Measurements from ENCODE around the gene TTN.
"Not testable (repeated sequence)": the region's sequence is repeated elsewhere in the genome, so short reads cannot be mapped to it uniquely, and the experiment has no call there.

Gene TTN

DNA sequence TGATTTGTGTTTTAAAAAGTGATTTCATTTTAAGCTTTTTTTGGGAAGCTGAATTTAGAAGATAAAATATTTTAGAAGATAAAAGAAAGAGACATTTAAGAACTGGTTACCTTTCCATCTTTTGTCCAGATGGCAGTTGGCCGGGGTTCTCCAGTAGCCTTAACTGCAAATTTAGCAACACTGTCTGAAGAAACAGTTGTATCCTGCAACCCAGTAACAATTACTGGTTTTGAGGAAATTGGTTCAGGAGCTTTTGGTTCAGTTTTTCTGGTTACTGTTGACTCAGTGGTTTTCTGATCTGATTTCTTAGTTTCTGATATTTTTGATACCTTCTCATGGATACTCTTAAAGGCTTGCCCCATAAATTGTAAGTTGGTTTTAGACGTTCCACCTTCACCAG lies 277.1 kb downstream of the TTN start:
- DNase-seq (ENCODE audit: low read depth, low spot score) = no peak

DNA sequence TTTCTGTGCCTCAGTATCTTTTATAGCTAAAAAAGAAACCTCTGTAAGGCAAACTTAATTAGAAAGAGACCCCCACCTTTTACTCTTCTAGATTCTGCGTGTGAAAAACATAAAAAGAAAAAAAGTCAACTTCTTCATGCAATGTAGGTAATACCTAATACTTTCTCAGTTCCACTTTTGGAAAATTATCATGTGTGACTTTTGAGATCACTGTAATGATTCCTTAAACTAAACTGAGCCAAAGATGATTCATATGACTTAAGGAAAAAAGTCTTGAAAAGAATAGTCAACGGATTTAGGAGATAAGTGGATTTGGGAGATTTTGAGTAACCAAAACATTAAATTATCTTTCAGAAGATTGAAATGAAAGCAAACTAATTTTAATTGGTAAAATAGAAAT lies 278.0 kb downstream of the TTN start:
- no peak for DNase-seq (ENCODE audit: low read depth, low spot score)

DNA sequence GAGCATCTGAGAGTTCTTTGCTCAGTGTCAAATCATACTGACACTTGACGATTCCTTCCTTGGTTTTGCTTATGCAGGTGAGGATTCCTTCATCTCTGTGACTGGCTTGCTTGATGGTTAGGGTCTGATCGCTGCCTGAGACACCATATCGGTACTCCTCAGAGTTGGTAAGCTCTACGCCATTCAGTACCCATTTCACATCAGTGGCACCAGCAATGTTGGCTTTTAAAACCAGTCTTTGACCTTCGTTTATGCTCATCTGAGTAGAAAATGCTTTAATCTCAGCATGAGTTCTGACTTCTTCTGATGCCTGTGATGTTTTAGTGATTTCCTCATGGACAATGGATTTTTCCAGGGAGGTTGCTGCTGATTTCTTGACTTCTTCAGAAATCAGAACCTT lies 278.6 kb downstream of the TTN start:
- DNase-seq (ENCODE audit: low read depth, low spot score) = no peak

DNA sequence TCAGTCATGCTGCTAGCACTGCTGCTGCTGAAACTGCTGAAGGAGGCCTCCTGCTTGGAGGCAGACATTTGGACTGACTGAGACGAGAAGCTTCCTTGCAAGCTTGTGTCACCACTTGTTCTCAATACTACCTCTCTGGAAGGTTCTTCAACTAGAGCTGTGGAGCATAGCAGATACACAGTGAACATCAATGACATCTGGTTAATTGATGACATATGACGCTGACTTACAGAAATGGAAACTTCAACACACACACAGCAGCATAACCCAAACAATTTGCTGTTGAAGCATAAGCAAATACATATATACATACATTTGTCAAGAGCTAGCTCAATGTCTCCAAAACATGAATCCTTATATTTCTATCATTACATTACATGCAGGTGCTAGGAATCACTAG lies 279.6 kb downstream of the TTN start:
- DNase-seq (ENCODE audit: low read depth, low spot score) = no peak

DNA sequence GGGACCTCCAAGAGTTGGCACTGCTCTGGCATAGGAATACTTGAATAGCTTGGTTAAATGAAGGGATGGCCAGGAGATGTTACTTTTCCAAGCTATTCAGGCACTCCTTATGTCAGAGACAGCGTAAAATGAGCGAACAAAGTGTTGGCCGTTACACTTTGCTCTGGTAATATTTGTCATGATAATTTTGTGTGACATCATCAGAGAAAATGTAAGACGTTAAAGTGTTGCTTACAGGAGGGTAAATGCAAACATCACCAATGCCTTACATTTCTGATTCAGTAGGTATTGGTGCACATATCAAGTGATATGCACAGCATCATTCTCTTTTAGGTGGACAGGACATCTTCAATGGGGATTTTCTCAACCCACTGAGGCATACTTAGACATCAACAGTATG lies 281.0 kb downstream of the TTN start:
- no peak for DNase-seq (ENCODE audit: low read depth, low spot score)

DNA sequence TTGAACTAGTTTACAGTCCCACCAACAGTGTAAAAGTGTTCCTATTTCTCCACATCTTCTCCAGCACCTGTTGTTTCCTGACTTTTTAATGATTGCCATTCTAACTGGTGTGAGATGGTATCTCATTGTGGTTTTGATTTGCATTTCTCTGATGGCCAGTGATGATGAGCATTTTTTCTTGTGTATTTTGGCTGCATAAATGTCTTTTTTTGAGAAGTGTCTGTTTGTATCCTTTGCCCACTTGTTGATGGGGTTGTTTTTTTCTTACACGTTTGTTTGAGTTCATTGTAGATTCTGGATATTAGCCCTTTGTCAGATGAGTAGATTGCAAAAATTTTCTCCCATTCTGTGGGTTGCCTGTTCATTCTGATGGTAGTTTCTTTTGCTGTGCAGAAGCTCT lies 281.8 kb downstream of the TTN start:
- DNase-seq (ENCODE audit: low read depth, low spot score) = not testable (repeated sequence)

DNA sequence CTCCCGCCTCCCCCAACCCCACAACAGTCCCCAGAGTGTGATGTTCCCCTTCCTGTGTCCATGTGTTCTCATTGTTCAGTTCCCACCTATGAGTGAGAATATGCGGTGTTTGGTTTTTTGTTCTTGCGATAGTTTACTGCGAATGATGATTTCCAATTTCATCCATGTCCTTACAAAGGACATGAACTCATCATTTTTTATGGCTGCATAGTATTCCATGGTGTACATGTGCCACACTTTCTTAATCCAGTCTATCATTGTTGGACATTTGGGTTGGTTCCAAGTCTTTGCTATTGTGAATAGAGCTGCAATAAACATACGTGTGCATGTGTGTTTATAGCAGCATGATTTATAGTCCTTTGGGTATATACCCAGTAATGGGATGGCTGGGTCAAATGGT lies 282.2 kb downstream of the TTN start:
- not testable (repeated sequence) for DNase-seq (ENCODE audit: low read depth, low spot score)

DNA sequence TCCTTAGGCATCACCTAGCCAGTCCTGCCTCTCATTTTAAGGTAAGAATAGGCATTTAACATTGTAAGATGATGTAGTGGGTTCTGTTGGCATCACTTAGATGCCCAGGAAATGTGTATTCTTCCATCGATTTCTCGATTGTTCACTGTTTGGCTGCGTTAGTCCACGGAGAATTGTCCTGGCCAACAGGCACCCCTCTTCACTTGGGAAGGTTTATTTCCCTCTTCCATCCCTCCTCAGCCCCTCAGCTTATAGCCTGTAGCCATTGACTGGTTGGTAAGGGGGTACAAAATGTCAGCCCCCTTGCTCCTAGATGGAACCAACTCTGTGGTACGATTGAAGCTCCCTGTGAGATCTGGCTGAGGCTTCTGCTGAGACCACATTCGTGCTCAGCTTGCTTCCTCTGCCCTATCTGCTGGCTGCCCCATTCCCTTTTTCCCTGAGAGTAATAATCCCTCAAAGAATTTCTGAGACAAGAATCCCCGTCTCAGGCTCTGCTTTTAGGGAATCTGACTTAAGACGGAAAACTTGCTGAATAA lies 283.6 kb downstream of the TTN start:
- DNase-seq (ENCODE audit: low read depth, low spot score) = no peak

DNA sequence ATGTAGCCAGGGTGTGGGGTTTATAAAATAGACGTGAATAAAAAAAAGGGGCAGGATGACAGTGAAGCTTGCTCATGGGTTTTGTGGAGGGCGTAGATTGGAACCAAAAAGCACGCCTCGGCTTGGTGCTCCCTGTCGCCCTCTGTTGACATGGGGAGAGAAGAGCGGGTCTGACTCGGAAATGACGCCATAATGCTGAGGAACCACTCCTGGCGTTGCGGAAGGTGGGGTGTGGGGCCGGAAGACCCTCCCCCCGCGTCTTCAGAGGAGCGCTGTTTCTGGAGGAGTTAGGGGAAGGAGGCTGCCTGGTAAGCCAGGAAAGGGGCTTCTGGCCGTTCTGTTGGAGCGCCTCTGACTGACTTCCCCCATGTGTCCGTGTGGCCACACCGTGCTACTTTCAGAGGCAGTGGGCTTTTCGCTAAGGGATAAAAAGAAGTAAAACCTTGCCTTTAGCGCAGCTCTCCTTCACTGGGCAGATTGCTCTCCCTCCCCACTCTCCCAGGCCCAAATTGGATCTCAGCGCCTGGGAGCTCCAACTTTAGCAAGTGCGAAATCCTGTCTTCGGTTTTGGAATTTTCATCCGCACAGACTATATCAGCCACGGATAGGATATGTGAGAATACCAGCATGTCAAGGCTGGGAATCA lies 284.1 kb downstream of the TTN start:
- peak; percentile 54 for DNase-seq (ENCODE audit: low read depth, low spot score)

DNA sequence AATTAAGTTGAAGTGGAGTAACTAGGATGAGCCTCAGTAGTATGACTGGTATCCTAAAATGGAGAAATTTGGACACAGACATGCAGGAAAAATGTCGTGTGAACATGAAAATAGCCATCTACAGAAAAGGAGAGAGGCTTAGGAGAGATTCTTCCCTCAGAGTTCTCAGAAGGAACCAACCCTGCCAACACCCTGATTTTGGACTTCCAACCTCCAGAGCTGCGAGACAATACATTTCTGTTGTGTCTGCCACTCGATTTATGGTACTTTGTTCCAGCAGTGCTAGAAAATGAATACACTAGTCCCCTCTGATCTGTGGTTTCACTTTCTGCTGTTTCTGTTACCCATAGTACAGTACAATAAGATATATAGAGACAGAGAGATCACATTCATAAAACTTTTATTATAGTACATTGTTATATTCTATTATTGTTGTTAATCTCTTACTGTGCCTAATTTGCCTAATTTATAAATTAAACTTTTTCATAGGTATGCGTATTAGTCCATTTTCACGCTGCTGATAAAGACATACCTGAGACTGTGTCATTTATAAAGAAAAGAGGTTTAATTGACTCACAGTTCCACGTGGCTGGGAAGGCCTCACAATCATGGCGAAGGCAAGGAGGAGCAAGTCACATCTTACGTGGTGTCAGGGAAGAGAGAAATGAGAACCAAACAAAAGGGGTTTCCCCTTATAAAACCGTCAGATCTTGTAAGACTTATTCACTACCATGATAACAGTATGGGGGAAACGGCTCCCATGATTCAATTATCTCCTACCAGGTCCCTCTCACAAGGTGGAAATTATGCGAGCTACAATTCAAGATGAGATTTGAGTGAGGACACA lies 285.7 kb downstream of the TTN start:
- no peak for DNase-seq (ENCODE audit: low read depth, low spot score)

DNA sequence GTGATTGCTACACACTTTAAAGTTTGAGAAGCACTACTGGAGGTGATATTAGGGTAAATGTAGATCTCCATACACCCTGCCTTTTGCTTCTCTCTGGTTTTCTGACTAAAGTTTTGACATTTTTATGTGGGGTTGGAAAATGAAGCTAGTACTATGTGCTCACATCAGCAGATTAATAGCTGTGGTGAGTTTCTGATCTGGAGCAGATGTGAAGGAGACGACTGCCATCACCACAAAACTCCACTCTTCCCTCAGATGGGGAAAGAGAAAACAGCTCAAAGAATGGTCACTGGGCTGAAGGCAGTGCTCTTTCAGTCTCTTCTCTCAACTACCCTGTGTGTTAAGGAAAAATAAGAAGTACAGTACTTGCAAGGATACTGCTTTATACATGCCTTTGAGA lies 289.7 kb downstream of the TTN start:
- DNase-seq (ENCODE audit: low read depth, low spot score) = no peak

DNA sequence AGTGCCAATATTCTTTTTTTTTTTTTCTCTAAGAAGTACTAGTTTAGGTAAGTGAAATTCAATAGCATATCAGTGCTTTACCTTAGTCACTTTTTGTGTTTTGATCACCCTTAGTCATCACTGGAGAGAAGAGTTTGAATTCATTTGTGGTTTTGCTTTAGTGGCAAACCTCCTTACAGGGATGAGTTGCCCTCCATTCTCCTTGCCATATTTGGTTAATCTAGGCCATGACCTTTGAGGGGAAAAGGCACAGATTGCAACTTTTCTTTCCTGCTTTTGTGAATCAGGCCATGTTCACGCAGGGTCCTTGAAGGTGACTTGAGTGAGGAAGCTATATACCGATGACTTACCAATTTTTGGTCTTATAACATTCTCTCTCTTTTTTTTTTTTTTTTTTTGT lies 292.6 kb downstream of the TTN start:
- no peak for DNase-seq (ENCODE audit: low read depth, low spot score)

DNA sequence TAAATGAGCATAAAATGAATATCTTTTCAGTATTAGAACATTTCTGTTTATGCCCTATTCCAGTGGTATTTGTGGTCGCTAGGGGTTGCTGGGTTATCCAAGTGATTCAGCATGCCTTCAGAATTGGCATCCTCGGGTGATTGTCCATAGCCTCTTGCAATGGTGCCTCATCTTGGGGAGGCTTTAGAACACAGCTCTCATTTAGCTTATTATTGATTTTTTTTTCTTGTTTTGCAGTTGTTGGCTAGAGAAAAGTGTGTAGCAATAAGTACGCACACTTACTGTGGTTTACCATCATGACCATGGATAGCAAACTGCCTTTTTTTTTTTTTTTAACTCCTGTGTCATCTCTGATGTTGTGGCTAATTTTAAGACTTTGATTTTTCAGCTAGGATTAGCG lies 293.3 kb downstream of the TTN start:
- DNase-seq (ENCODE audit: low read depth, low spot score) = no peak

DNA sequence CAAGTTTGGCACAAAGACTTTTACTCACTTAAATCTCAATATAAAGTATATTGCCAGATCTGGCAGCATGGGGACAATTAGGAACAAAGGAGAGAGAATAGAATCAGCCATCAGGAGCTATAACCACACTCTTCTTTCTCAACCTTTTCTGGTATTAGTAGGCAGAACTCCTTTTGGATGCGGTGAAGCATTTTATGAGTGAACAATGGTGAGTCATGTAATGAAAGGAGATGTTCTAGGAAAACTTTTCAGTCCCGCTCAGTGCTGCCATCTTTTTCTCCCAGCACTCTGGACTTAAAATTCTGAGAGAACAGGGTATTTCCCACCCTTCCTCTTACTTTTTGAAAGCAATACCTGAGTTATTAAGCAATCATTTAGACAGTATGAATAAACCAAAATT lies 294.7 kb downstream of the TTN start:
- no peak for DNase-seq (ENCODE audit: low read depth, low spot score)

DNA sequence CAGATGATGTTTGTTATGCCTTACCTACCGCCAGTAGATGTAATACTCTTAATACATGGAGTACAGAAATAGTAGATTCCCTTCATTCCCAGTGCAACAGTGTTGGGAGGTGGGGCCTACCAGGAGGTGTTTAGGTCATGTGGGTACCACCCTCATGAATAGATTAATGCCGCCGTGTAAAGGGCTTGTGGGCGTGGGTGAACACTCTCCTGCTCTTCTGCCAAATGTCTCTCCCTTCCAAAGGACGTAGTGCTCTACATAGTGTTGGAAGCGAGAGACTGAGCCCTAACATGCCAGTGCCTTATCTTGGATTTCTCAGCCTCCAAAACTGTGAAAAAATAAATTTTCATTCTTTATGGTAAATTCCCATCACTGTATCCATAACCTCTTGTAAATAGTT lies 296.8 kb downstream of the TTN start:
- DNase-seq (ENCODE audit: low read depth, low spot score) = no peak

DNA sequence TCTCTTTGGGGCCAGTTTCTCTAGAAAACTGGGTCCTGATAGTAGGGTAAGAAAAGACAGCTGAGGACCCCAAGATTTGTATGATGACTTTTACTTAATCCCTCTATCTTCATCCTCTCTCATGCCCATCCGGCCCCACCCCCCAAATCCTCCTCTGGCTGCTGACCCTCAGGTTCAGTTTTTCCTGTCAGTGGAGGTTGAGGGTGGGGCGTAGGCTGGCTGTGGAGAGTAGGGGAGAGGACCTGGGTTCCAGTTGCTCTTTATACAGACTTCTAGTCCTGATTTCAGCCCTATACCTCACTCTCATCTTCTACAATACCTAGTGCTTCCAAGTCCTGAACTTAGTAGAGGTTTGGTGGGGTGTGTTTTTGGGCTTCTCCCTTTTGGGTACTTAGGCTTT lies 298.6 kb downstream of the TTN start:
- no peak for DNase-seq (ENCODE audit: low read depth, low spot score)

DNA sequence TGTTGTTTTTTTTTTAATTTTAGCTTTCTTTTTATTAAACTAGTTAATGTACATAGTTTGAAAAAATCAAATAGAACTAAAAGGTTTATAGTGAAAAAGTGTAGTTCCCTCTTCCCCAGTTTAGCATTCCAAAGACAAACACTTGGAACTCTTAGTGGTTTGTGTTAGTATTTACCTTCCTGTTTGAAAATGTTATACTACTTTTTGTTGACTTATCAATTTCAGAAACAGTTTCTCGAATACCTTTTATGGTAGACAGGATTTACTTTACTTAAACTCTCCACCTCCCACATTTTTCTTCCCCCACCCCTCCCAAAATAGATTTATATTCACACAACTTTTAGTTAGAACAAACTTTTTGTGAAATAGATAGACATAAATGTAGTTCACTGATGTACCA lies 300.3 kb downstream of the TTN start:
- no peak for DNase-seq (ENCODE audit: low read depth, low spot score)

DNA sequence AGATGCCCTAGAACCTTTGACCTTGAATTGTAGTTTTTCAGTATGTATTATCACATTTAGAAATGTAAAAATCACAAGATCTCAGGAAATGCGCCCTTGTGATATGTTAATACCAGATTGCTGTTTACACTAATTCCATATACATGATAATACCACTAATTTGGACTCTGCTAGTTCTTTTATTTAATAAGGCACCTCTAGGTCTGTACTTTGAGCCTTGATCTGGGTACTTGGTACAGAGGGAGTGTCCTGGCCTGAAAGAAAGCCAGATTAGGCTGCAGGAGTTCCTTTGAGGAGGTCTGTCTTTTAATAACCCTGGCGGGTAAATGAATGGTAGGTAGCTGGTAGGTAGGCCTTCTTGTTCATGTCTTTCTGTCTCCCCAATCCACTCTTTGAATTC lies 300.7 kb downstream of the TTN start:
- DNase-seq (ENCODE audit: low read depth, low spot score) = no peak

DNA sequence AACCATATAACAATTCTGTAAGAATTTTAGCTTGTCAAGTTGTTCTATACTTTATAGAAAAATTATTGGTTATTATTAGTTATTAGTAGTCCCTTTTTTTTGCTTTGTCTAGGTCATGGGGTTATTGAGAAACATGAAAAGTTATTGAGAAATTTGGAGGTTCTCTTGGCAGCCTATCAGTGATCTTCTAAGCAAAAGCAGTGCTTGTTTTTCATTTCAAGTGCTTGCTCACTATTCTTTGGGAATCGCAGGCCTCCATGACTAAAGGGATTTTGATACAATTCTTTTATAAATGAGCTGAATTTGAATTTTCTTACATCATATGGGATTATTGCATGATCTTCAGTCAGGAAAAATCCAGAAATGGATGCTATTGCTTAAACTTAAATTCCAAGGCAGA lies 301.1 kb downstream of the TTN start:
- no peak for DNase-seq (ENCODE audit: low read depth, low spot score)

DNA sequence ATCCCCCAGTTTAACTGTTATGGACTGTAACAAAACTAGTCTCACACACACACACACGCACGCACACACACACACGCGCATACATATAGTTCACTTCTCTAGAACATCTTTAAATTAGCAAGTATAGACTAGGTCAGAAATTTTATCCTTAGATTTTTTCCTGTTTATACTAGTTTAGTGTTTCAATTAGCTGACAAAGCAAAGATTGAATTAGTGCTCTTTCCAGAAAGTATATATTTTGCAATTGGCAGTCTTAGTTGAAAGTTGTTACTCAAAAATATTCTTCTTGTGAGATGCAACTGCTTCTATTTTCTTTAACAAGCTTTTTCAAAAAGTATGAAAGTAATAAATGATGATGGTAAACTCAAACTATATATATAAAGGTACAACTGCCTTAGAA lies 304.5 kb downstream of the TTN start:
- no peak for DNase-seq (ENCODE audit: low read depth, low spot score)

DNA sequence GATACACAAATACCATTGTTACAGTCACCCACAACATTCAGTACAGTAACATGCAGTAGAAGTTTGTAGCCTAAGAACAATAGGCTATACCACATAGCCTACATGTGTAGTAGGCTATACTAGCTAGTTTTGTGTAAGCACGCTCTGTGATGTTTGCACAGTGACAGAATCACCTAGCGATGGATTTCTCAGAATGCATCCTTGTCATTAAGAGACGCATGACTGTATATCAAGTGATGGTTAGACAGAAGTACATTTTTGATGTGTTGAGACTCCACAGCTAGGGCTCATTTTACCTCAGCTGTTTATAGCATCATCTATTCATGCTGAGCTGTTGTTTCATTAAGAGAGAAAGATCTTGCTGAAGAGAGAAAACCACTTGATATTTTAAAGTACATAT lies 307.6 kb downstream of the TTN start:
- DNase-seq (ENCODE audit: low read depth, low spot score) = no peak

DNA sequence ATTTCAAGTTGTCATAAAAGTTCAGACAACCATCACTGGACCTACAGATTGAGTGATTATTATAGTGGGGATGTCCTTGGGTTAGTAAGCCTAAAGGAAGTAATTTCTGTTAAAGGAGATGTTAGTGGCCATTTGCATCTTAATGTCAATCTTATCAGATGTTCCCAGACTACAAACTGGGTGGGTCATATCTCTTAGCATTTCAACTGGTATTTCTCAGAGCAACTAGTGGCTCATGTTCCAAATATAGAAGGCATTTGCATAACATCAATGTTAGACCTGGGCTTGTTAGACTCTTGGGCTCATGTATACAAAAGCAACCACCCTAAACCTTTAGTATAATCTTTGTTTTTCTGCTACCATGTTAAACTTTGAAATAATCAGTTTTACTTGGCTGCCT lies 309.1 kb downstream of the TTN start:
- DNase-seq (ENCODE audit: low read depth, low spot score) = no peak

DNA sequence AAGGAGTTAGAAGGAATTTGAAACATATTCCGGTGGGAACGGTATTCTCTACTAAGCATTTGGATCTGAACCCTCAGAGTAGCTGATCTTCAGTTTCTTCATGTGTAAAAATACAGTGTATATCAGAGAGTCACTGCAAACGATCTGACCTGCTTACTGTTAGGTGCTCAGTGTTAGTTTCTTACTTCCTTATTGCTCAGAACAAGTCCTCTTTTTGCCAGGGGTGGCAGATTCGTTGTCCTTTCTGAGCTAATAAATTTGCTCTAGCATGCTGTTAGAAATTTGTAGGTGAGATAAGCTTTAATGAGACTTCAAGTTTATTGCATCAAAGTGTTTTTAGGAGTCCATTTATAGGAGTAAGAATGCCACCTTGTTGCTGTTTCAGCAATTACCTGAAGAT lies 311.2 kb downstream of the TTN start:
- DNase-seq (ENCODE audit: low read depth, low spot score) = no peak
